Loucy (cell line): ENCODE results near the gene PHAX.

Experiments used
- H2AFZ ChIP-seq: fragments of 200-600 bp; sonication (generic); 2 replicates; pipeline ENCODE4 v1.6.0; 2016; ENCODE audit warnings: antibody characterized with exemption, mild to moderate bottlenecking, low read length, moderate library complexity
- H3F3A ChIP-seq: fragments of 200-600 bp; 2 replicates; pipeline ENCODE4 v1.6.0; 2016; ENCODE audit warnings: antibody characterized with exemption, low read depth, mild to moderate bottlenecking
- H3K27me3 ChIP-seq: fragments of 200-600 bp; sonication (generic); 2 replicates; pipeline ENCODE4 v1.6.1; 2014; ENCODE audit warnings: low read length, mild to moderate bottlenecking; ENCODE audit not compliant: insufficient read depth, poor library complexity, severe bottlenecking
- H3K36me3 ChIP-seq: fragments of 200-600 bp; sonication (generic); 2 replicates; pipeline ENCODE4 v1.6.1; 2016; ENCODE audit warnings: low read length; ENCODE audit not compliant: insufficient read depth
- H3K4me1 ChIP-seq: fragments of 200-600 bp; sonication (generic); 2 replicates; pipeline ENCODE4 v1.5.1; 2014; ENCODE audit warnings: low read length, mild to moderate bottlenecking; ENCODE audit not compliant: insufficient read depth, poor library complexity, severe bottlenecking
- H3K4me2 ChIP-seq: fragments of 200-600 bp; sonication (generic); 2 replicates; pipeline ENCODE4 v1.6.0; 2014; ENCODE audit warnings: antibody characterized with exemption, low read length, low read depth, mild to moderate bottlenecking; ENCODE audit not compliant: poor library complexity, severe bottlenecking
- H3K4me3 ChIP-seq: fragments of 200-600 bp; sonication (generic); 2 replicates; pipeline ENCODE4 v1.5.1; 2014; ENCODE audit warnings: low read length, mild to moderate bottlenecking, mixed read lengths; ENCODE audit not compliant: poor library complexity, severe bottlenecking
- H3K79me2 ChIP-seq: fragments of 200-600 bp; sonication (generic); 2 replicates; pipeline ENCODE4 v1.6.1; 2014; ENCODE audit warnings: low read length; ENCODE audit not compliant: insufficient read depth
- H3K9ac ChIP-seq: fragments of 200-600 bp; sonication (generic); 2 replicates; pipeline ENCODE4 v1.6.0; 2014; ENCODE audit warnings: mild to moderate bottlenecking, low read depth, low read length, moderate library complexity; ENCODE audit not compliant: poor library complexity, severe bottlenecking
- H3K9me2 ChIP-seq: fragments of 200-600 bp; sonication (generic); replicated peaks from 2 replicates; pipeline ENCODE4 v1.6.1; 2016; ENCODE audit warnings: low read depth, low read length, mixed read lengths
- H3K9me3 ChIP-seq: fragments of 200-600 bp; sonication (generic); 2 replicates; pipeline ENCODE4 v1.6.1; 2014; ENCODE audit warnings: mild to moderate bottlenecking, antibody characterized with exemption, low read length, low read depth; ENCODE audit not compliant: insufficient read depth
- H4K20me1 ChIP-seq: fragments of 200-600 bp; sonication (generic); 2 replicates; pipeline ENCODE4 v1.6.0; 2014; ENCODE audit warnings: antibody characterized with exemption, low read length, mild to moderate bottlenecking; ENCODE audit not compliant: insufficient read depth, poor library complexity, severe bottlenecking
- CTCF ChIP-seq: fragments of 200-600 bp; sonication (generic); conservative IDR thresholded peaks from 2 replicates; pipeline ENCODE4 v1.5.1; 2014; ENCODE audit warnings: mild to moderate bottlenecking, antibody characterized with exemption, low read length
- EZH2phosphoT487 ChIP-seq: fragments of 200-600 bp; IDR thresholded peaks from 2 replicates; pipeline ENCODE4 v1.6.1; 2018; ENCODE audit warnings: antibody characterized with exemption, mild to moderate bottlenecking, moderate library complexity, borderline replicate concordance

PHAX gene

GRCh38 chr5:126619781-126620180, 19.0 kb downstream of the PHAX start:
- H4K20me1 ChIP-seq = no peaks in the 10 kb centered on the region
- no peak overlapping the region for H3K4me3 ChIP-seq
- H3K36me3 ChIP-seq = peaks cover 25% of the 10 kb centered on the region; the same call in 1 of the 2 replicates
- no peak overlapping the region for H3K4me2 ChIP-seq
- no peaks in the 10 kb centered on the region for H3K9me2 ChIP-seq
- no peaks in the 10 kb centered on the region for H3F3A ChIP-seq
- H3K4me1 ChIP-seq = no peaks in the 10 kb centered on the region
- no peaks in the 10 kb centered on the region for H3K79me2 ChIP-seq
- H3K27me3 ChIP-seq = no peaks in the 10 kb centered on the region
- no peak overlapping the region for H3K9ac ChIP-seq
- no peak overlapping the region for H2AFZ ChIP-seq
- no peak for TF ChIP-seq CTCF
- no peak for TF ChIP-seq EZH2phosphoT487
- no peaks in the 10 kb centered on the region for H3K9me3 ChIP-seq

- Histone ChIP-seq H3K4me1 (no peaks in the 10 kb centered on the region), H3K9ac (no peak overlapping the region), H4K20me1 (no peaks in the 10 kb centered on the region), H3K9me2 (no peaks in the 10 kb centered on the region), H3F3A (no peaks in the 10 kb centered on the region), H3K4me3 (no peak overlapping the region), H2AFZ (no peak overlapping the region), H3K9me3 (no peaks in the 10 kb centered on the region), H3K79me2 (no peaks in the 10 kb centered on the region), H3K4me2 (no peak overlapping the region), H3K27me3 (no peaks in the 10 kb centered on the region), H3K36me3 (peaks cover 20% of the 10 kb centered on the region; the same call in 1 of the 2 replicates)
- TF ChIP-seq EZH2phosphoT487 = no peak
- no peak for TF ChIP-seq CTCF
Observed at GRCh38 chr5:126624534-126624933, 23.8 kb downstream of the PHAX start.

- Histone ChIP-seq H3K4me2 (no peak overlapping the region), H3K27me3 (no peaks in the 10 kb centered on the region), H3K9me2 (no peaks in the 10 kb centered on the region), H3F3A (no peaks in the 10 kb centered on the region), H4K20me1 (no peaks in the 10 kb centered on the region), H3K4me3 (no peak overlapping the region), H2AFZ (no peak overlapping the region), H3K9me3 (no peaks in the 10 kb centered on the region), H3K79me2 (no peaks in the 10 kb centered on the region), H3K36me3 (peaks cover 14% of the 10 kb centered on the region; the same call in 1 of the 2 replicates), H3K9ac (no peak overlapping the region), H3K4me1 (no peaks in the 10 kb centered on the region)
- no peak for TF ChIP-seq CTCF
- no peak for TF ChIP-seq EZH2phosphoT487
Observed at GRCh38 chr5:126628102-126628501, 27.4 kb downstream of the PHAX start.
